HG03139 (cell line): ENCODE results near the gene SLC35E3.

Experiments
- ATAC-seq: cut with Tn5 transposase; IDR thresholded peaks from one replicate; pipeline ENCODE4 v1.9.1; 2021; ENCODE audit not compliant: unreplicated experiment

SLC35E3 gene

GRCh38 chr12:68769941-68770340, 24.0 kb downstream of the SLC35E3 start:
- no peak for ATAC-seq

- ATAC-seq, result no peak
Measured at GRCh38 chr12:68771223-68771925, 25.4 kb downstream of the SLC35E3 start.

DNA sequence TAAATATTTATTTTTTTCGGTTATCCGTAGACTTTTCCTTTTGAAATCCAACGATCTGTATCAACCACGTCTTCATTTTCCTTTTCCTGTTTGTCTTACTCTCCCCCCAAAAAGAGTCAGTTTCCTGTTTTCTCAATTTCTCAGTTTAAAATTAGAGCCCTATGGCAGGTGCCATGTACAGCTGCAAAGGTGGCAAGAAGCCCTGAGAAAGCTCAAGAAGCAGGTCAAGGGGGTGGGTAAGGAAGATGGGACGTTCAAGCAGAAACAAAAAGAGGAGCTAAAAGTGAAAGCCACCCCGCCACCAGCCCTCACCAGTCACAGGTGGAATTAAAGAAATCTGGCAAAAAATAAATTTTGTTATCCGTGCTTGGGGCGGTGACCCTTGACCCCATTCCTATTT, 26.7 kb downstream of the SLC35E3 start:
- no peak for ATAC-seq

GRCh38 chr12:68773582-68773981, 27.6 kb downstream of the SLC35E3 start:
- no peak for ATAC-seq

- no peak for ATAC-seq
Measured at GRCh38 chr12:68775121-68775630, 29.2 kb downstream of the SLC35E3 start.

DNA sequence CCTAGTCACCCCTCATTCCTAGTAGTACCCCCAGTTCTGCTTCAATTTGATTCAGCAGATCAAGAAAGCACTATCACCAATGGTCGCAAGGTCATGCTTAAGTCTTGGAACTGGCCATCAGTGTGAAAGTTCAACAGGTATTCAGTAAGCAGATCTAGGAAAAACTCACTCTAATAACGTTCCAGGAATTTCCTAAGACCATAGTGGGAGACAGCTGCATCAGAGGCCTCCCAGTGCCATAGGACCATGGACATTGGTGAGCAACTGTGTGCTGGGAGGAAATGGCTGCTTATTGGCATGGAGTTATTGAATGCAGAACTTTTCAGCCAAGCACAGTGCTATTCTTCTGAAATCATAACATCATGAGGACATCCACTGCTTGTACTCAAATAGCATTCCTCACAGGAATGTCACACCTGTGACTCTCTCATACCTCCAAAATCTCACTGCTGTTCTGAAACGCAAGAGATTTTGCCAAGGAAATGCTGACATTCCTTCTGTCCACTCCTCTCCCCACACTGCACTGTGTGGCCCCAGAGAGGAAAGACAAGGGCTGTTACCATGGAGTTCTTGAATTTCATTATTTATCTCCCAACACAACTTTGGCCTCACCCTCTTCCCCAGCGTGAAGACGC, 31.1 kb downstream of the SLC35E3 start:
- ATAC-seq, result no peak

GRCh38 chr12:68779280-68779679, 33.3 kb downstream of the SLC35E3 start:
- ATAC-seq, result no peak

GRCh38 chr12:68780731-68781130, 34.8 kb downstream of the SLC35E3 start:
- ATAC-seq, result no peak

DNA sequence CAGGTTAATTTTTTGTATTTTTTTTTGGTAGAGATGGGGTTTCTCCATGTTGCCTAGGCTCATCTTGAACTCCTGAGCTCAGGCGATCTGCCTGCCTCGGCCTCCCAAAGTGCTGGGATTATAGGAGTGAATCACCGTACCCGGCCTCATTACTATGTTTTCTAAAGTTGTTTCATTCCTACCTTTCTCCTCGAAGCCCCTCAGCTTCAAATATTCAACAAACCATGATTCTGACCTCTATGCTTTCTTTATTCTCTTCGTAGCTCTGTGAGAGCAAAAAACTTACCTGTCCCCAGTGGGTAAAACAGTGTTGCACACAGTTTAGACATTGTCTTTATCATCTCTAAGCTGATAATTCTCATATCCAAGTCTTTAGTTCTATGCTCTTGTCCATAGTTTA, 35.8 kb downstream of the SLC35E3 start:
- ATAC-seq, result no peak

DNA sequence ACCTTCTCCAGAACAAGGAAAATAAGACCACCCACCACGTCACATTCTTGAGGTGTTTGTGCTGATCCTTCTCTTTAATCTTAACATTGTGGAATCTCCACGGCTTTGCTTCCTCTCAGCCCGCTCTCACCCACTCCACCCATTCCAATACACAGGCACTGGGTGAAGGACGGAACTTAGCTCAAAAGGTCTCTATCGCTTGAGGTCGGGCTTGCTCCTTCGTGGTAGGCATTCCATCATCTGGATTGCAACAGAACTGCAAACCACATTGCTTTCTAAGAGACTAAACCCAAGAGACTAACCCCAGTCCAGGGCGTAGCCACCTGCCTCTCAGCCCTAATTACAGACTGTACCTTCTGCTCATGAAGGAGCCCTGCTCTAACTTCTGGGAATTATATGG, 38.0 kb downstream of the SLC35E3 start:
- no peak for ATAC-seq

DNA sequence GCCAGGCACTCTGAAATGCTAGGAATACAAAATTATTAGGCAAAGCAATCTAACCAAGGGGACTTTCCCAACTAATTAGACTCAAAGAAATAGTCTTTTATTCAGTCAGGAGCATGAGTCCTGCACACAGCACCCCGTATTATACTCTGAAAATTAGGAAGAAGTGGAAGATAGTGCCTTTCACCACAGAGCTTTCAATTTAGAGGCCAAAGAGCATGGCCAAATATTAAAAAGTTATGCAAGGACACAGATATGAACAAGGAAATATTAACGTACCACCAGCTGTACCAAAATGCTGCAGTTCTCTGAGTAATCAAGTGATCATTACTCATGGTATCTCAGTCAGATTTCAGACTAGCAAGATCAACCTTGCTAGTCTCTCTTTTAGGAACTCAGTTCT, 39.4 kb downstream of the SLC35E3 start:
- no peak for ATAC-seq

DNA sequence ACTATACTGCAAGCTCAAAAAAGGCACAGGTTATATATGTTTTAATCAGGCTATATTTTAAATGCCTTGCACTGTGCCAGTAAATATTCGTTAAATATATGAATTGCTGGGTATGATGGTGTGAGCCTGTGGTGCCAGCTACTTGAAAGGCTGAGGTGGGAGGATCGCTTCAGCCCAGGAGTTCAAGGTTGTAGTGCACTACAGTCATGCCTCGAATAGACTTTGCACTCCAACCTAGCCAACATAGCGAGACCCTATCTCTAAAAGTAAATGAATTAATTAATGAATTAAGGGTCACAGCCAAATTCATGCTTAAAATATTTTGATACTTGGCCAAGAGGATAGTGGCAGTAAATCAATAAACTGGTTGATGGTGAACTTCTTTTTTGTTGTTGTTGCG, 39.8 kb downstream of the SLC35E3 start:
- ATAC-seq, result no peak

- no peak for ATAC-seq
Measured at GRCh38 chr12:68786929-68787328, 41.0 kb downstream of the SLC35E3 start.

DNA sequence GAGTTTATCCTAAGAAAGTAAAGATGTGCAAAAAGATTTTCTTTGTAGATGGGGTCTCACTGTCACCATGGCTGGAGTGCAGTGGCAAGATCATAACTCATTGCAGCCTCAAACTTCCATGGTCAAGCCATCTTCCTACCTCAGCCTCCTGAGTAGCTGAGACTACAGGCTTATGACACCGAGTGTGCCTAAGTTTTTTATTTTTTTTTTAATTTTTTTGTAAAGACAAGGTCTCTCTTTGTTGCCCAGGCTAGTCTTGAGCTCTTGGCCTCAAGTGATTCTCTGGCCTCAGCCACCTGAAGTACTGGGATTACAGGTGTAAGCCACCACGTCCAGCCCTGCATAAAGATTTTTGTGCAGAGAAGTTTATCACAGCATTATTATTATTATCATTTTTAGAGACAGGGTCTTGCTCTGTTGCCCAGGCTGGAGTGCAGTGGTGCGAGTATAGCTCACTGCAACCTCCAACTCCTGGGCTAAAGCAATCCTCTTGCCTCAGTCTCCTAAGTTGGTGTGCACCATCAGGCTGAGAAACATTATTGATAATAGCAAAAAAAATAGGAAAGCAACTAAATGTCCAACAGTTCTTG, 42.7 kb downstream of the SLC35E3 start:
- ATAC-seq, result no peak

GRCh38 chr12:68789144-68789878, 43.3 kb downstream of the SLC35E3 start:
- ATAC-seq, result no peak

DNA sequence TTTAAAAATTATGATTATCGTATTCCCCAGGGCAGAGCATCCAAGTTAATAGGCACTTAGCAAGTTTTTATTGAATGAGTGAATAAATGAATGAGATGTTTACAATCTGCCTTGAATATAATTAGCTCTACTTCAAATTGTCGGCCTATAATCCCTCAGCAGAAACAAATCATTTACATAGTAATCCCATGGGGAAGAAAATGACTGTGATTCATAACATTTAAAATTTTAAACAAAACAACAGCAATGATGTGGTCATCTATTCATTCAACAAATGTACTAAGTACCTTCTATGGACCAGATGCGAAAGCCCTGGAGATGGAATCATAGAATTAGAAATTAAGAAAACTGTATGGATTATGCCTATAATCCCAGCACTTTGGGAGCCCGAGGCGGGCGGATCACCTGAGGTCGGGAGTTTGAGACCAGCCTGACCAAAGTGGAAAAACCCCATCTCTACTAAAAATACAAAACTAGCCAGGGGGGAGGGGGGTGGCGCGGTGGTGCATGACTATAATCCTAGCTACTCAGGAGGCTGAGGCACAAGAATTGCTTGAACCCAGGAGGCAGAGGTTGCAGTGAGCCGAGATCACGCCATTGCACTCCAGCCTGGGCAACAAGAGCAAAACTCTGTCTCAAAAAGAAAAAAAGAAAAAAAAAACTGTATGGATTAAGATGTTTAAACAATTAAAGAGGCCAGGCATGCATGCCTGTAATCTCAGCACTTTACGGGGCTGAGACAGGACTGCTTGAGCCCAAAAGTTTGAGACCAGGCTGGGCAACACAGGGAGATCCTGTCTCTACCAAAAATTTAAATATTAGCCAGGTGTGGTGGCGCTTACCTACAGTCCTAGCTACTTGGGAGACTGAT, 44.3 kb downstream of the SLC35E3 start:
- ATAC-seq, result no peak

- ATAC-seq, result no peak
Measured at GRCh38 chr12:68790952-68791234, 44.9 kb downstream of the SLC35E3 start.

DNA sequence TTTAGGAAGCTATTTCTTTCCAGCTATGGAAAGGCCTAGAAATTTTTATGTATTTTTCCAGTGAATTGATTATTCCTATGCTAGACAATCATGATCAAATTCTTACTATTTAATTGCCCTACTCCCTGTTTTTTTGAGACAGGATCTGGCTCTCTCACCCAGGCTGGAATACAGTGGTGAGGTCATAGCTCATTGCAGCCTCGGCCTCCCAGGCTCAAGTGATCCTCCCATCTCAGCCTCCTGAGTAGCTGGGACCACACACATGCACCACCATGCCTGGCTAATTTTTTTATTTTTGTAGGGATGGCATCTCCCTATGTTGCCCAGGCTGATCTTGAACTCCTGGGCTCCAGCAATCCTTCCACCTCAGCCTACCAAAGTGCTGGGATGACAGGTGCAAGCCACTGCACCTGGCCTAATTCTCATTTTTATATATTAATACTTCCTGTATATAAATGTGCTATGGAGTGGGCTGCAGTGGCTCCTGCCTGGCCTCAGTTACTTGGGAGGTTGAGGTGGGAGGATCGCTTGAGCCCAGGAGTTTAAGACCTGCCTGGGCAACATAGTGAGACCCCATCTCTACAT, 46.0 kb downstream of the SLC35E3 start:
- no peak for ATAC-seq

GRCh38 chr12:68792952-68793351, 47.0 kb downstream of the SLC35E3 start:
- ATAC-seq, result peak; percentile 90

DNA sequence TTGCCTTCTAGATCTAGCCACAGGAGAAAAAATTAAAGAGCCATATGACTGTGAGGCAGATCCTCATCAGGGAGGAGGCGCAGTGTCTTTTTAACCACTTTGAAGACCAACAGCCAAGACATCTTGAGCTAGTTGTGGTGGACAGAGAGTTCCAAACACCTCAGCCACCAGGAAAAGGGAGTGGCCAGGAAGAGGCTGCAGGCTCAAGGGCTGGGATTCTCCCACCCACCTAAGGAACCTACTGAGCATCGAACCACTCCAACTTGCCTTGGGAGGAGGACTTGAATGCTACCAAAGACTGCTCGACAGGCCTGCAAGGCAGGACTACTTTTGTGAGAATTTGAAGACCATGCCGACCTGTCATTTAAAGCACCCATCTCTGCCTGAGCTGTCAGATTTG, 47.5 kb downstream of the SLC35E3 start:
- ATAC-seq, result no peak
